Pulmonary artery endothelial cell (primary cell): Measurements from ENCODE around the gene LYPD4. TPM values are rescaled to one million over a fixed set of nuclear protein-coding genes. Genes with fewer than 3 reads are reported as not detected.
"Not testable (repeated sequence)": the region's sequence is repeated elsewhere in the genome, so short reads cannot be mapped to it uniquely, and the experiment has no call there.

Source experiments
- DNase-seq: peaks from one replicate; pipeline ENCODE4 v3.0.0-alpha.2; 2011; ENCODE audit warnings: low read depth, low spot score
- total RNA-seq: library from RNA; depleted of rRNA; stranded (reverse); fragments of >200 nt; gene quantifications from 2 replicates; pipeline ENCODE4 v1.2.3, GENCODE V29; 2014

Gene LYPD4
- total RNA-seq, 1 donor from 2014 or later = not detected

- DNase-seq = no peak
Observed at GRCh38 chr19:41801792-41802211, 42.7 kb downstream of the LYPD4 start.

GRCh38 chr19:41801031-41801430 lies 43.5 kb downstream of the LYPD4 start:
- no peak for DNase-seq

DNA sequence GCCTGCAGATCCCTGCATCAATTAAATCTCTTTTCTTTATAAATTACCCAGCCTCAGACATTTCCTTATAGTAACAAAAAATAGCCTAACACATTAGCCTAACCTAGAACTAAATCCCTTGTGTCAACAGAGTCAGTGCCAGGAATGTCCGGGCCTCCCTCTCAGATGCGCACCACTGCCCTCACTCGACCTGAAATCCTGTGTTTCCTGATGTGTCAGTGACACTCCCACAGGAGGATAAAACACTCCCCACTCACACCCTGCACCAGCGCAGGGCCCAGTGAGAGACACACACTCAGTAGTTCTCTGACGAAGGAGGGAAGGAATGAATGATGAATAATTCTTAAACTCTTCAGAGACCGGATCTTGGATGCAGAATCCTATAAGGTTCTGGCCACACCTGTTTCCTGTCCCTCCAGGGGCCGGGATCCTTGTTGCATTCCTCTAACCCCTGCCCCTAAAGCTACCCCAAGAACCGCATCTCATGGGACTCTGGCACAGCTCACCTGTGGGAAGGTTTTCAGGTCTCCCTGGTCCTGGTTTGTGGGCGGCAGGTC lies 45.0 kb downstream of the LYPD4 start:
- no peak for DNase-seq

DNA sequence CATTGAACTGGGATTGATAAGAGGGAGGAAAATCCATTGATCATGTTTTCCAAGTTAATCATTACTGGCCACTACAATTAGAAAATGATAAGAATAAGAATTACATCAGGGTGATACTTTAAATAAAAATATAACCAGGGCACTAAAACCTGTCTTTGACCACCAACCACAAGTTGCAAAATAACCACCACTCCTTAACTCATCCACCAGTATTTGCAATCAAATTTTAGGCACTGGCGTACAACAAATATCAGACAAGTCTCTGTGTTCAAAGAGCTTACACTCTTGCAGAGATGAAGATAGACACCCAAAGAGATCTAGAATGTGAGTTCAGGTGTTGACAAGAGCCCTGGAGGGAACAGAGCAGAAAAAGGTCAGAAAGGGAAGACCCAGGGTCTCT lies 47.6 kb downstream of the LYPD4 start:
- DNase-seq = no peak

GRCh38 chr19:41796362-41796761 lies 48.1 kb downstream of the LYPD4 start, which contains the start of gene CEACAM3:
TSS of gene CEACAM3 (plus strand) at chr19:41796587. CDS start at chr19:41796678, 91 bp downstream.
- no peak for DNase-seq

DNA sequence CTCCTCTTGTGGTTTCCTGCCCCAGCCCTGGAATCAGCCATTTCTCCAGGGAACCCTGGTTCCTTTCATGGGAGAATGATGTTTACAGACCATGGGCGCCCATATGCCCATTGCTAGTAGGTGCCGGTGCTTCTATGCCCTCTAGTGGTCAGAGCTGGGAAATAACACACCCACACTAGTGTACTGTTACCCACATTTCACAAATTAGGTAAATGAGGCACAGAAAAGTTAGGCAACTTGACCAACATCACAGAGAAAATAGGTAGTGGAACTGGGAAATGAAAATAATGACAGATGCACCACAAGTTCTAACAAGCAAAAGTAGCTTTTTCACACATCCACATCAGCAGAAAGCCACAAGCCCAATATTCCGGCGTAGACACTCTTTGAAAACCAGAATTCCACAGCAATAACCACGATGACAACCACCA lies 49.4 kb downstream of the LYPD4 start:
- no peak for DNase-seq

- no peak for DNase-seq
Observed at GRCh38 chr19:41793414-41793727, 51.1 kb downstream of the LYPD4 start.

- peak; percentile 13 for DNase-seq
Observed at GRCh38 chr19:41792513-41793413, 51.7 kb downstream of the LYPD4 start.

DNA sequence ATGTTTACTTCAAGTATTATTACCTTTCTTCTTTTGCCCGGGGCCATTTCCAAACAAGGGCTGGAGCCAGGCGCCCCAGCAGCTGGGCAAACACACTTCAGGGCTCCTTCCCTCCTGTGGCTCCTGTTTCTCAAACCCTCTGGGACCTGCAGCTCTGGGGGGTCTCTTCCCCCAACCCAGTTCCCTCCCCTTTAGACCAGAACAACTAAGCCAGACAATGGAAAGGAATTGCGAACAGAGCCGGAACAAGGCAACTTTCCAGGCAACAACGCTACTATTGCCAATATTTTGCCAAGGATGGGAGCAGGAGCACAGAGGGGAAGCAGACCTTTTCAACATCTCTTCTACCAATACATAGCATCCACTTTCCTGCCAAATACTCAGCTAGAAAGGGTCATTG lies 55.4 kb downstream of the LYPD4 start:
- DNase-seq = not testable (repeated sequence)

DNA sequence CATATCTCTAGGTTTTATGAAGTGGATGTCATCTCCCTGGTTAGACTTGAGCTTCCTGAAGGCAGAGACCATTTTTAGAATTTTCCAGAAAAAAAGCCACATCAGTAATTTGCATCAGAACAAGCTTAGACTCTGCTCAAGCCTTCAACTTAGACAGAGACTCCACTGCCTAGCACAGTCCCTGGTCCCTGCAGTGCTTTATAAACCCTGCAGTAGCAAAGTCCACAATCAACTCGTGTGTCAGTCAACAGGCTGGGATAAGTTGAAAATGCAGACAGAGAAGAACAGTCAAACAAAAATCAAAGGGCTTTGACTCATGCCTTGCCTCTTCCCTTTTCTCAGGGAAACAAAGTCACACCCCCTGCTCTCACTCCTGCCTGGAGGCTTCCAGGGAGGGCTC lies 56.0 kb downstream of the LYPD4 start:
- not testable (repeated sequence) for DNase-seq

Other genes starting within 250 kb of the LYPD4 start
- not detected in 2 replicates for gene CEACAM4, start 217.6 kb downstream of the LYPD4 start, total RNA-seq
- not detected in 2 replicates for gene CEACAM7, start 156.4 kb downstream of the LYPD4 start, total RNA-seq
- gene CEACAM5, start 136.1 kb downstream of the LYPD4 start, total RNA-seq = not detected in 2 replicates
- not detected in 2 replicates for gene CEACAM6, start 89.2 kb downstream of the LYPD4 start, total RNA-seq
- gene CEACAM3, start 48.1 kb downstream of the LYPD4 start, total RNA-seq = not detected in 2 replicates
- not detected in 2 replicates for gene DMRTC2, start 359 bp upstream of the LYPD4 start, total RNA-seq
- gene RPS19, start 15.6 kb upstream of the LYPD4 start, total RNA-seq = 650 and 665 TPM in 2 replicates
- not detected in 2 replicates for gene CD79A, start 32.6 kb upstream of the LYPD4 start, total RNA-seq
- 46.3 and 53.8 TPM in 2 replicates for gene ARHGEF1, start 38.5 kb upstream of the LYPD4 start, total RNA-seq
- gene ERFL, start 83.8 kb upstream of the LYPD4 start, total RNA-seq = not detected in 2 replicates
- 95.2 and 157 TPM in 2 replicates for gene RABAC1, start 114.6 kb upstream of the LYPD4 start, total RNA-seq
- 0.07 TPM in 1 of 2 replicates, not detected in the other for gene ATP1A3, start 149.5 kb upstream of the LYPD4 start, total RNA-seq
- gene GRIK5, start 225.5 kb upstream of the LYPD4 start, total RNA-seq = 2.2 and 5.7 TPM in 2 replicates
- 11.9 and 15.1 TPM in 2 replicates for gene ZNF574, start 231.5 kb upstream of the LYPD4 start, total RNA-seq